H1 (cell line): ENCODE data around the gene RNU2-1. TPM values are rescaled to one million over a fixed set of nuclear protein-coding genes. Genes with fewer than 3 reads are reported as not detected.

Source experiments
- CTCF ChIA-PET: fragments of 300-600 bp; sonication (Branson Sonifier 250); formaldehyde crosslinking; loops from one replicate; lab custom pipeline; 2021; ENCODE audit not compliant: partially characterized antibody; lab: Charles Lee
- POLR2A ChIA-PET: fragments of 300-600 bp; sonication (Branson Sonifier 250); formaldehyde crosslinking; loops from one replicate; lab custom pipeline; 2021; ENCODE audit warnings: inconsistent platforms; ENCODE audit not compliant: partially characterized antibody; lab: Charles Lee
- DNase-seq, 2 experiments: peaks; one replicate each; pipeline versions ENCODE4 v3.0.0 to v3.0.0-alpha.2; 2010 to 2022; ENCODE audit warnings: low spot score in 2 of 2, low read depth in 1 of 2, mixed read lengths in 1 of 2
- FAIRE-seq: peaks from 2 replicates; lab custom pipeline; 2011; peaks lifted over from hg19 to GRCh38; lab: Jason Lieb, UNC
- H2AFZ ChIP-seq: 2 replicates; pipeline ENCODE4 v1.8.1; 2012; ENCODE audit warnings: low read length, inconsistent platforms
- H2AK5ac ChIP-seq: 2 replicates; pipeline ENCODE4 v1.6.1; 2013; ENCODE audit warnings: low read depth, low read length
- H2BK120ac ChIP-seq: replicated peaks from 2 replicates; pipeline ENCODE3; 2013; ENCODE audit warnings: low read depth, low read length, inconsistent platforms
- H2BK12ac ChIP-seq: 2 replicates; pipeline ENCODE4 v1.6.1; 2013; ENCODE audit warnings: low read depth, low read length
- H2BK15ac ChIP-seq: 2 replicates; pipeline ENCODE4 v1.6.1; 2013; ENCODE audit warnings: low read length
- H2BK20ac ChIP-seq: 2 replicates; pipeline ENCODE4 v1.6.1; 2013; ENCODE audit warnings: low read length
- H2BK5ac ChIP-seq: 2 replicates; pipeline ENCODE4 v1.6.1; 2013; ENCODE audit warnings: low read depth, low read length
- H3K14ac ChIP-seq: 2 replicates; pipeline ENCODE4 v1.6.1; 2013; ENCODE audit warnings: inconsistent platforms; ENCODE audit not compliant: insufficient read length
- H3K18ac ChIP-seq: 2 replicates; pipeline ENCODE4 v1.6.1; 2013; ENCODE audit warnings: low read length; ENCODE audit errors: extremely low read depth
- H3K23ac ChIP-seq: 2 replicates; pipeline ENCODE4 v1.6.1; 2013; ENCODE audit warnings: inconsistent platforms; ENCODE audit not compliant: insufficient read length
- H3K23me2 ChIP-seq: 2 replicates; pipeline ENCODE4 v1.6.1; 2013; ENCODE audit warnings: low read depth, low read length
- H3K27ac ChIP-seq: 2 replicates; pipeline ENCODE4 v1.6.1; 2011; ENCODE audit warnings: low read depth, low read length, inconsistent platforms
- H3K27me3 ChIP-seq, 4 experiments: replicated peaks in 1 of 4; 1 replicate in 1 of 4; 2 replicates in 3 of 4; pipeline versions ENCODE4 v1.6.1 to v1.8.1; 2011 to 2013; ENCODE audit warnings: low read length in 3 of 4, mild to moderate bottlenecking in 3 of 4, inconsistent platforms in 2 of 4, mixed read lengths in 2 of 4, moderate library complexity in 1 of 4; ENCODE audit not compliant: control insufficient read depth in 3 of 4, insufficient read depth in 3 of 4; ENCODE audit errors: extremely low read depth in 1 of 4
- H3K36me3 ChIP-seq, 4 experiments: 2 replicates each; pipeline versions ENCODE4 v1.6.1 to v1.8.1; 2011 to 2013; ENCODE audit warnings: mild to moderate bottlenecking in 4 of 4, low read length in 3 of 4, moderate library complexity in 2 of 4, control low read depth in 1 of 4, inconsistent platforms in 1 of 4; ENCODE audit not compliant: insufficient read depth in 4 of 4, control insufficient read depth in 2 of 4
- H3K4ac ChIP-seq: replicated peaks from 2 replicates; pipeline ENCODE3; 2013; ENCODE audit warnings: low read length, low read depth, mixed read lengths, inconsistent platforms; ENCODE audit not compliant: insufficient read length
- H3K4me1 ChIP-seq, 4 experiments: replicated peaks in 1 of 4; 1 replicate in 1 of 4; 2 replicates in 3 of 4; pipeline versions ENCODE4 v1.6.1 to v1.8.1; 2011 to 2013; ENCODE audit warnings: low read length in 3 of 4, inconsistent platforms in 2 of 4, mixed read lengths in 1 of 4; ENCODE audit not compliant: insufficient read depth in 4 of 4, control insufficient read depth in 3 of 4
- H3K4me2 ChIP-seq, 2 experiments: 2 replicates each; pipeline versions ENCODE4 v1.6.1 to v1.8.1; 2011 to 2013; ENCODE audit warnings: low read depth in 2 of 2, low read length in 2 of 2, control low read depth in 1 of 2, inconsistent platforms in 1 of 2, mild to moderate bottlenecking in 1 of 2; ENCODE audit not compliant: insufficient read depth in 1 of 2
- H3K4me3 ChIP-seq, 4 experiments: fragments of 200-600, 300-600 bp in 1 of 4; sonication (generic), shearing (Covaris generic), sonication (Bioruptor Twin) in 1 of 4; 2 replicates each; pipeline versions ENCODE4 v1.5.1 to v1.8.1; 2011 to 2016; ENCODE audit warnings: low read length in 4 of 4, low read depth in 3 of 4, control low read depth in 2 of 4, inconsistent platforms in 2 of 4, mild to moderate bottlenecking in 2 of 4, mixed read lengths in 1 of 4, moderate library complexity in 1 of 4; ENCODE audit not compliant: insufficient read depth in 2 of 4; ENCODE audit errors: extremely low read depth in 1 of 4
- H3K56ac ChIP-seq: replicated peaks from 2 replicates; pipeline ENCODE3; 2013; ENCODE audit warnings: low read depth, mild to moderate bottlenecking, mixed read lengths, low read length, inconsistent platforms; ENCODE audit not compliant: insufficient read length
- H3K79me1 ChIP-seq: 2 replicates; pipeline ENCODE4 v1.6.1; 2013; ENCODE audit warnings: low read depth, low read length, control low read depth
- H3K79me2 ChIP-seq, 2 experiments: 2 replicates each; pipeline versions ENCODE4 v1.6.1 to v1.8.1; 2012 to 2013; ENCODE audit warnings: low read length in 2 of 2, mild to moderate bottlenecking in 2 of 2, inconsistent platforms in 1 of 2; ENCODE audit not compliant: insufficient read depth in 2 of 2, control insufficient read depth in 1 of 2
- H3K9ac ChIP-seq, 4 experiments: replicated peaks in 1 of 4; 1 replicate in 1 of 4; 2 replicates in 3 of 4; pipeline versions ENCODE4 v1.6.1 to v1.8.1; 2011 to 2013; ENCODE audit warnings: low read depth in 3 of 4, low read length in 3 of 4, control low read depth in 2 of 4, mild to moderate bottlenecking in 2 of 4, moderate library complexity in 2 of 4, inconsistent platforms in 1 of 4; ENCODE audit errors: extremely low read depth in 1 of 4
- H3K9me3 ChIP-seq, 2 experiments: 2 replicates each; pipeline versions ENCODE4 v1.6.1 to v1.8.1; 2012 to 2013; ENCODE audit warnings: mild to moderate bottlenecking in 2 of 2, moderate library complexity in 2 of 2, control low read depth in 1 of 2, inconsistent platforms in 1 of 2, low read depth in 1 of 2, low read length in 1 of 2, mixed read lengths in 1 of 2; ENCODE audit not compliant: insufficient read depth in 2 of 2
- H4K20me1 ChIP-seq, 2 experiments: replicated peaks in 1 of 2; 2 replicates each; pipeline versions ENCODE3 to v1.8.1; 2011 to 2013; ENCODE audit warnings: inconsistent platforms in 2 of 2, low read length in 2 of 2, mild to moderate bottlenecking in 1 of 2; ENCODE audit not compliant: insufficient read depth in 2 of 2, control insufficient read depth in 1 of 2
- H4K5ac ChIP-seq: 2 replicates; pipeline ENCODE4 v1.6.1; 2013; ENCODE audit warnings: low read length, low read depth, mixed read lengths, inconsistent platforms; ENCODE audit not compliant: insufficient read length
- H4K8ac ChIP-seq: 2 replicates; pipeline ENCODE4 v1.8.0; 2013; ENCODE audit warnings: mild to moderate bottlenecking, moderate library complexity, low read length, inconsistent platforms; ENCODE audit not compliant: insufficient read depth; ENCODE audit errors: extremely low read depth
- H4K91ac ChIP-seq: replicated peaks from 2 replicates; pipeline ENCODE3; 2013; ENCODE audit warnings: low read length, mixed read lengths, inconsistent platforms; ENCODE audit not compliant: insufficient read length
- BACH1 ChIP-seq: IDR thresholded peaks from 2 replicates; pipeline ENCODE4 v1.6.1; 2012; ENCODE audit warnings: low read length, improper control_type of control experiment
- CBX5 ChIP-seq: fragments of 300-800, 300-1000 bp; sonication (generic); IDR thresholded peaks from 2 replicates; pipeline ENCODE4 v1.7.1; 2016; ENCODE audit warnings: antibody characterized with exemption, low read length, low read depth
- CREB1 ChIP-seq: IDR thresholded peaks from 2 replicates; pipeline ENCODE4 v1.6.1; 2012; ENCODE audit warnings: inconsistent platforms
- HDAC6 ChIP-seq: IDR thresholded peaks from one replicate; pipeline ENCODE4 v1.7.1; 2012; ENCODE audit warnings: low read depth, mild to moderate bottlenecking, inconsistent platforms, low read length, moderate library complexity
- KDM1A ChIP-seq: fragments of 200-600, 300-600 bp; sonication (generic); IDR thresholded peaks from 2 replicates; pipeline ENCODE4 v1.7.1; 2016; ENCODE audit warnings: mild to moderate bottlenecking, low read length, borderline replicate concordance
- KDM5A ChIP-seq: fragments of 200-600 bp; IDR thresholded peaks from 2 replicates; pipeline ENCODE4 v1.7.1; 2012; ENCODE audit warnings: mild to moderate bottlenecking, low read length, inconsistent platforms, mixed read lengths
- MAFK ChIP-seq: IDR thresholded peaks from 2 replicates; pipeline ENCODE4 v1.6.1; 2012; ENCODE audit warnings: low read depth, mild to moderate bottlenecking, improper control_type of control experiment, low read length
- RAD21 ChIP-seq, 2 experiments: IDR thresholded peaks in 1 of 2; conservative IDR thresholded peaks in 1 of 2; 2 replicates each; pipeline ENCODE4 v1.6.1; 2011; ENCODE audit warnings: low read depth in 2 of 2, low read length in 2 of 2, improper control_type of control experiment in 1 of 2, inconsistent platforms in 1 of 2, mild to moderate bottlenecking in 1 of 2, moderate library complexity in 1 of 2
- SP2 ChIP-seq: IDR thresholded peaks from 2 replicates; pipeline ENCODE4 v1.6.1; 2012; ENCODE audit warnings: mild to moderate bottlenecking, low read length, inconsistent platforms
- SRF ChIP-seq: IDR thresholded peaks from 2 replicates; pipeline ENCODE4 v1.6.1; 2011; ENCODE audit warnings: mild to moderate bottlenecking, low read depth, low read length, moderate library complexity
- WGBS, 2 experiments: shearing (Covaris generic) in 1 of 2; methylation state at CpG; one replicate each; pipeline versions ENCODE4 v1.1.6 to v1.1.7; 2013 to 2015; ENCODE audit warnings: low lambda C conversion rate in 2 of 2, mixed read lengths in 2 of 2, inconsistent platforms in 1 of 2, low coverage in 1 of 2, missing lambda C conversion rate in 1 of 2; ENCODE audit not compliant: insufficient replicate concordance in 2 of 2, insufficient coverage in 1 of 2, insufficient read length in 1 of 2; ENCODE audit errors: extremely low coverage in 1 of 2, missing lambda C conversion rate in 1 of 2; 5-methylcytosine and 5-hydroxymethylcytosine counted together
- polyA plus RNA-seq, 7 experiments: library from polyadenylated mRNA; depleted of rRNA in 3 of 7; stranded (reverse) in 5 of 7; unstranded in 2 of 7; fragments of >200 nt in 5 of 7; fragments of 200-250 nt in 2 of 7; gene quantifications; 1 replicate in 5 of 7; 2 replicates in 1 of 7; 4 replicates in 1 of 7; pipeline versions ENCODE4 v1.2.1 to v1.2.3, GENCODE V29; 2011 to 2013; ENCODE audit warnings: missing spikeins in 2 of 7, mixed read lengths in 2 of 7
- total RNA-seq: library from RNA; stranded (reverse); fragmentation: NEBNext Ultra II Directional; extraction: Animal tissue kit (Norgen Biotek cat#: 25700); gene quantifications from 2 replicates; pipeline ENCODE4 v1.2.1, GENCODE V29; 2021
- TF ChIP-seq, protein P1 (sequence below): IDR thresholded peaks from 2 replicates; pipeline ENCODE4 v1.6.1; 2011; ENCODE audit warnings: low read length, improper control_type of control experiment

RNU2-1 gene
- total and polyA plus RNA-seq, 2 of the 8 experiments (the other 6 are each of a cell fraction or from before 2014, with no cell fraction given) = 2,508 TPM; not detected in 1

DNA sequence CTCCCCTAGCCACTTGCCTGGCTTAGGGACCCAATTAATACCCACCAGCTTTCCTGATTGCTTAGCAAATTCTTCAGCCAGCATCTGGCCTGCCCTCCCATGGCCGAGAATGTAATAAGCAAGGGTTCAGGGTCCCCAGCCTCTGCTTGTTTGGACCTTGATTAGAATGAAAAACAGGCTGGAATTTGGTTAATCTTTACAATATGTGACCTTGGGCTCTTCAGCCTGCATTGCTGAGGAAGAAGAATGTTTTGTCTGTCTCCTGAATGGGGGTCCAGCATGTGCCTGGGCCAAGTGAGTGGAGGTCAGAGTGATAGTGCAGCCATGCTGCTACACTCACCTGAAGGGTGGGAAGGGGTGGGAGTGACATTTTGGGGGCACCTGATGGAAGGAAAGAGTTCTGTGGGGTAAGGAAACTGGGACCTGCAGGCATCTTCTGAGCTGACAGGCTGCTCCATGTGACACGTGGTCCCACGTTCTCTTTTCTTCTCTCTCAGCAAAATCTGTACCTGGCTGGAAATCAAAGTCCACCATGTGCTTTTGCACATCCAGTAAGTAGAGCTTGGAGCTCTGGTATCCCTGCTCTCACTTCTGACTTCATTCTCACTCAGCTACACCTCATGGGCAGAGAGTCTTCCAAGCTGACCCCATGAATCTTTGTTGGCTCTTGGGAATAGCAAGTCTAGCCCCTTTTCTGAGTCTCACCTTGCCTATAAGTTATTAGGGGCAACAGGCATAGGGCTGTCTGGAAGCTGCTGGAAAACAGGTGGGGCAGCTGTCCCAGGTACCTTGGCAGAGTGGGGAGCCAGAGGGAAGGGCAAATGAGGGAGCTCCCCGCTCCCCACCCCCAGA is 16.8 kb downstream of the RNU2-1 start:
- H4K5ac ChIP-seq = no peak overlapping the region
- H3K14ac ChIP-seq = no peak overlapping the region
- H3K4me3 ChIP-seq = no peak overlapping the region
- H3K9me3 ChIP-seq = no peaks in the 10 kb centered on the region; a peak in 1 of 4 replicates
- H2BK12ac ChIP-seq = no peak overlapping the region
- no peak for DNase-seq
- no peak overlapping the region for H2AFZ ChIP-seq
- H2BK20ac ChIP-seq = no peak overlapping the region
- no peaks in the 10 kb centered on the region for H4K20me1 ChIP-seq
- H3K4me2 ChIP-seq = no peak overlapping the region
- H3K23ac ChIP-seq = no peak overlapping the region
- ChIA-PET CTCF (interaction anchor here (0.6 to 1.6 kb wide), 7 partner anchors 9 to 193 kb away, joined by 3 to 7 read pairs (median 3); no protein-coding TSS in a partner anchor), POLR2A (interaction anchor here (0.7 to 10.3 kb wide), 3 partner anchors 18 to 218 kb away, joined by 4 to 123 read pairs (median 7); partner anchors contain the start of gene RPL27)
- H3K79me1 ChIP-seq = no peaks in the 10 kb centered on the region
- peaks cover 5% of the 10 kb centered on the region; the same call in 1 of the 2 replicates for H3K23me2 ChIP-seq
- H3K79me2 ChIP-seq = no peaks in the 10 kb centered on the region
- no peak overlapping the region for H4K8ac ChIP-seq
- H2BK15ac ChIP-seq = no peak overlapping the region
- 96% methylated on average over 4 of the region's 4 CpGs; no CpG with 5 or more reads in 1 of the 2 experiments for WGBS, 2 experiments
- H3K9ac ChIP-seq = no peak overlapping the region
- H3K27ac ChIP-seq = no peak overlapping the region
- no peak overlapping the region for H2BK120ac ChIP-seq
- no peak overlapping the region for H4K91ac ChIP-seq
- H2BK5ac ChIP-seq = no peak overlapping the region
- no peak for FAIRE-seq
- no peak overlapping the region for H3K56ac ChIP-seq
- no peak overlapping the region for H2AK5ac ChIP-seq
- H3K27me3 ChIP-seq = peaks cover 0 to 2% (median 0%) of the 10 kb centered on the region in 4 experiments; a peak in 1 of 7 replicates
- H3K18ac ChIP-seq = no peak overlapping the region
- H3K4ac ChIP-seq = no peak overlapping the region
- H3K4me1 ChIP-seq = peaks cover 0 to 2% (median 0%) of the 10 kb centered on the region in 4 experiments; a peak in 3 of 7 replicates
- peaks cover 0 to 2% (median 0%) of the 10 kb centered on the region in 4 experiments; a peak in 1 of 8 replicates for H3K36me3 ChIP-seq
- TF ChIP-seq CREB1 (no peak), KDM5A (no peak), SRF (no peak), RAD21 (IDR thresholded peaks at IDR 0.05 in 1 of 2, conservative IDR thresholded peaks at IDR 0.05 in 1 of 2; ENCODE audit: low read depth in 2 of 2, low read length in 2 of 2) (no peak; a peak in 1 of 4 replicates), SP2 (no peak), BACH1 (no peak), HDAC6 (no peak), MAFK (no peak), CBX5 (no peak), KDM1A (no peak)
- TF ChIP-seq, protein P1, sequence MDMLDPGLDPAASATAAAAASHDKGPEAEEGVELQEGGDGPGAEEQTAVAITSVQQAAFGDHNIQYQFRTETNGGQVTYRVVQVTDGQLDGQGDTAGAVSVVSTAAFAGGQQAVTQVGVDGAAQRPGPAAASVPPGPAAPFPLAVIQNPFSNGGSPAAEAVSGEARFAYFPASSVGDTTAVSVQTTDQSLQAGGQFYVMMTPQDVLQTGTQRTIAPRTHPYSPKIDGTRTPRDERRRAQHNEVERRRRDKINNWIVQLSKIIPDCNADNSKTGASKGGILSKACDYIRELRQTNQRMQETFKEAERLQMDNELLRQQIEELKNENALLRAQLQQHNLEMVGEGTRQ = no peak
